ENCODE data around the gene KIAA1210. TPM values are rescaled to one million over a fixed set of nuclear protein-coding genes. Genes with fewer than 3 reads are reported as not detected.
A peak's percentile ranks its signal among the peaks of the same experiment; 100 is the strongest.

The KIAA1210 gene
- total and polyA plus RNA-seq, 2 of the 4 experiments (the other 2 are of a cell fraction): not detected

- no peak for TF ChIP-seq CEBPB (IDR thresholded peaks at IDR 0.05; ENCODE audit: low read depth, low read length)
- TF ChIP-seq ELK1 (IDR thresholded peaks at IDR 0.05; ENCODE audit: borderline replicate concordance, low read depth, low read length): no peak
- TF ChIP-seq MAZ (IDR thresholded peaks at IDR 0.05; ENCODE audit: borderline replicate concordance, low read depth, low read length): no peak
- no peak for TF ChIP-seq NFE2L2 (IDR thresholded peaks at IDR 0.05; ENCODE audit: low read depth, low read length)
- dilution Hi-C loops (cut with HindIII; ENCODE audit: low sequenced_read_pairs, unreplicated experiment) (no loop called here), in situ Hi-C loops (cut with MboI; ENCODE audit: low sequenced_read_pairs) (no loop called here), intact Hi-C loops (cut with micrococcal nuclease) (no loop called here)
- Histone ChIP-seq H3K9me1 (ENCODE audit: insufficient read depth, low read length) (no peaks in the 10 kb centered on the region), H4K20me1 (ENCODE audit: insufficient read depth, low read length) (no peaks in the 10 kb centered on the region), H3K4me1 (ENCODE audit: control insufficient read depth, insufficient read depth, low read length) (no peaks in the 10 kb centered on the region), H2BK5ac (ENCODE audit: low read depth, low read length, poor library complexity, severe bottlenecking) (no peak overlapping the region), H2BK15ac (ENCODE audit: low read depth, low read length) (no peak overlapping the region), H3K9ac (ENCODE audit: low read depth, low read length) (no peak overlapping the region), H3K27ac (ENCODE audit: insufficient read depth, low read length) (no peak overlapping the region), H3K27me3 (ENCODE audit: control insufficient read depth, insufficient read depth, low read length) (peaks cover 7% of the 10 kb centered on the region), H3K23ac (ENCODE audit: low read depth, low read length) (no peak overlapping the region), H4K8ac (ENCODE audit: low read depth in 2 of 2, low read length in 2 of 2) (no peak overlapping the region), H3K56ac (ENCODE audit: extremely low read depth, insufficient read depth, low read length) (no peak overlapping the region), H3K9me3 (ENCODE audit: control insufficient read depth, insufficient read depth, low read length) (no peaks in the 10 kb centered on the region), H2AK5ac (ENCODE audit: low read depth, low read length) (no peak overlapping the region), H2AFZ (replicated peaks; ENCODE audit: low read length, poor library complexity) (peak overlapping the region; percentile 23), H4K5ac (ENCODE audit: low read depth, low read length) (no peak overlapping the region), H2AK9ac (replicated peaks; ENCODE audit: low read depth, low read length, poor library complexity) (no peak overlapping the region), H2BK120ac (ENCODE audit: low read depth, low read length) (no peak overlapping the region), H4K91ac (ENCODE audit: insufficient read depth, low read depth, low read length) (no peak overlapping the region), H3K4me2 (ENCODE audit: low read depth, low read length) (no peak overlapping the region), H3K14ac (replicated peaks; ENCODE audit: low read depth, low read length) (no peak overlapping the region), H3K4ac (ENCODE audit: low read depth, low read length) (no peak overlapping the region), H2BK20ac (ENCODE audit: low read depth, low read length) (no peak overlapping the region), H3K4me3 (ENCODE audit: insufficient read depth, low read depth, low read length) (no peak overlapping the region), H3K36me3 (ENCODE audit: control insufficient read depth, insufficient read depth, low read length) (no peaks in the 10 kb centered on the region), H3K18ac (ENCODE audit: low read depth, low read length) (no peak overlapping the region), H3K79me1 (ENCODE audit: low read depth in 1 of 2, low read length in 2 of 2) (no peaks in the 10 kb centered on the region)
- ATAC-seq (ENCODE audit: low read depth) (no peak), DNase-seq (no peak)
- ChIA-PET CTCF (interaction anchor here (0.6 kb wide), 1 partner anchor 14 kb away, joined by 3 read pairs; no protein-coding TSS in a partner anchor), POLR2A (ENCODE audit: unreplicated experiment) (no interaction called here)
- no CpG with 5 or more reads among the region's 5 CpGs for WGBS, 2 experiments (ENCODE audit: extremely low coverage in 2 of 2, insufficient read length in 1 of 2)
- no TSS peak for BruUV-seq (replicated peaks)
Observed at GRCh38 chrX:119132961-119133360, 5.3 kb upstream of the KIAA1210 start.

Measured in IMR-90 (cell line).